ENCODE data around the gene TMEM163. TPM values are rescaled to one million over a fixed set of nuclear protein-coding genes. Genes with fewer than 3 reads are reported as not detected.

TMEM163 gene
- total and polyA plus RNA-seq, 2 of the 13 experiments (the other 11 are each of a cell fraction or from before 2014, with no cell fraction given), result 0.05 TPM; not detected in 1

DNA sequence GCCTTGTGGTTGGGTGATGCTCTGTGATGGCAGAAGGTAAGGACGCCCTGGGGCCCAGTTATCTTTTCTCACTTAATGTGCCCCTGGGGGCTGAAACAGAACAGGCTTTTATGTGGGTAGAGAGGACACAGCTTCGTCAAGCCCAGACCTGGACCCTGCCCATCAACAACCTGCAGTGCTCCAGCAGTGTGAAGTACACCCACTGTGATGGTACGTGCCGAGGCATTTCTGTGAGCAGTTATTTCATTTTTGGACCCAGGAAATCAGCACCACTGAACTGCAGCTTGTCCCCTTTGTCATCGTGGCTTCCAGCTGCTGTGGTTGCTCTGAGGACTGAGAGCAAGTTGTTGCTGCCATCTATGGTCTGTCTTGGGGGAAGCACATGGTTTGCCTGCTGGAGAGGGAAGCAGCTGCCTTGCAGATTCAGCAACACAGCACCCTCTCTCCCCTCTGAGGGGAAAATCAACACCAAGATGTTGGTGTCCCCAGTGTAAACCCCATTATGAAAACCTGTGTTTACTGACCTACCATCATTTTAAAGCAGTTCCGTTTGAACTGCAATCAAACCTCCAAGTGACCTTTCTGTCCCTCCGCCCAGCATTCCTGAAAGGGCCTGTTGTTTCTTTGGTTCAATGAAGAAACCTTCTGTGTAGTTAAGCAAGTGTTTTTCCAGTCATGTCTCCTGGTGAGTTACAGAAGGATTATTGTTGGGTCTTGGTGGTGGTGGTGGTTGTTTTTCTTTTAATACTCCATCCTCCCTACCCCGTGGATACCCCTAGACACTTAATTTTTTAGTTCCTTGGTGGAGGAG is 306.8 kb downstream of the TMEM163 start (continued):
- TF ChIP-seq, protein P1, sequence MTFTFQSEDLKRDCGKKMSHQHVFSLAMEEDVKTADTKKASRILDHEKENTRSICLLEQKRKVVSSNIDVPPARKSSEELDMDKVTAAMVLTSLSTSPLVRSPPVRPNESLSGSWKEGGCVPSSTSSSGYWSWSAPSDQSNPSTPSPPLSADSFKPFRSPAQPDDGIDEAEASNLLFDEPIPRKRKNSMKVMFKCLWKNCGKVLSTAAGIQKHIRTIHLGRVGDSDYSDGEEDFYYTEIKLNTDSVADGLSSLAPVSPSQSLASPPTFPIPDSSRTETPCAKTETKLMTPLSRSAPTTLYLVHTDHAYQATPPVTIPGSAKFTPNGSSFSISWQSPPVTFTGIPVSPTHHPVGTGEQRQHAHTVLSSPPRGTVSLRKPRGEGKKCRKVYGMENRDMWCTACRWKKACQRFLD (CRISPR knock-in tag; IDR thresholded peaks at IDR 0.05; ENCODE audit: borderline replicate concordance), result peak; percentile 60; the same call in 1 of the 2 replicates
- no peak for TF ChIP-seq TOE1 (CRISPR knock-in tag; IDR thresholded peaks at IDR 0.05)
- no peak for TF ChIP-seq ZNF138 (CRISPR knock-in tag; IDR thresholded peaks at IDR 0.05; ENCODE audit: low read depth)
- no peak for TF ChIP-seq SMAD3 (CRISPR knock-in tag; IDR thresholded peaks at IDR 0.05)
- TF ChIP-seq, protein P2, sequence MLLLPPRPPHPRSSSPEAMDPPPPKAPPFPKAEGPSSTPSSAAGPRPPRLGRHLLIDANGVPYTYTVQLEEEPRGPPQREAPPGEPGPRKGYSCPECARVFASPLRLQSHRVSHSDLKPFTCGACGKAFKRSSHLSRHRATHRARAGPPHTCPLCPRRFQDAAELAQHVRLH (CRISPR knock-in tag; IDR thresholded peaks at IDR 0.05; ENCODE audit: borderline replicate concordance, low read depth), result peak; percentile 82; the same call in 1 of the 2 replicates
- TF ChIP-seq SP4 (CRISPR knock-in tag; IDR thresholded peaks at IDR 0.05), result peak; percentile 58; the same call in 1 of the 2 replicates
- TF ChIP-seq TBL1XR1 (IDR thresholded peaks at IDR 0.05; ENCODE audit: borderline replicate concordance, low read length, partially characterized antibody), result peak; percentile 82
- peak; percentile 40; the same call in 1 of the 2 replicates for TF ChIP-seq ZIK1 (CRISPR knock-in tag; IDR thresholded peaks at IDR 0.05; ENCODE audit: borderline replicate concordance, low read depth)
- TF ChIP-seq SMYD3 (CRISPR knock-in tag; IDR thresholded peaks at IDR 0.05), result peak; percentile 95
- peak; percentile 37 for TF ChIP-seq ZBTB20 (CRISPR knock-in tag; IDR thresholded peaks at IDR 0.05; ENCODE audit: borderline replicate concordance, low read depth)
- TF ChIP-seq, protein P3, sequence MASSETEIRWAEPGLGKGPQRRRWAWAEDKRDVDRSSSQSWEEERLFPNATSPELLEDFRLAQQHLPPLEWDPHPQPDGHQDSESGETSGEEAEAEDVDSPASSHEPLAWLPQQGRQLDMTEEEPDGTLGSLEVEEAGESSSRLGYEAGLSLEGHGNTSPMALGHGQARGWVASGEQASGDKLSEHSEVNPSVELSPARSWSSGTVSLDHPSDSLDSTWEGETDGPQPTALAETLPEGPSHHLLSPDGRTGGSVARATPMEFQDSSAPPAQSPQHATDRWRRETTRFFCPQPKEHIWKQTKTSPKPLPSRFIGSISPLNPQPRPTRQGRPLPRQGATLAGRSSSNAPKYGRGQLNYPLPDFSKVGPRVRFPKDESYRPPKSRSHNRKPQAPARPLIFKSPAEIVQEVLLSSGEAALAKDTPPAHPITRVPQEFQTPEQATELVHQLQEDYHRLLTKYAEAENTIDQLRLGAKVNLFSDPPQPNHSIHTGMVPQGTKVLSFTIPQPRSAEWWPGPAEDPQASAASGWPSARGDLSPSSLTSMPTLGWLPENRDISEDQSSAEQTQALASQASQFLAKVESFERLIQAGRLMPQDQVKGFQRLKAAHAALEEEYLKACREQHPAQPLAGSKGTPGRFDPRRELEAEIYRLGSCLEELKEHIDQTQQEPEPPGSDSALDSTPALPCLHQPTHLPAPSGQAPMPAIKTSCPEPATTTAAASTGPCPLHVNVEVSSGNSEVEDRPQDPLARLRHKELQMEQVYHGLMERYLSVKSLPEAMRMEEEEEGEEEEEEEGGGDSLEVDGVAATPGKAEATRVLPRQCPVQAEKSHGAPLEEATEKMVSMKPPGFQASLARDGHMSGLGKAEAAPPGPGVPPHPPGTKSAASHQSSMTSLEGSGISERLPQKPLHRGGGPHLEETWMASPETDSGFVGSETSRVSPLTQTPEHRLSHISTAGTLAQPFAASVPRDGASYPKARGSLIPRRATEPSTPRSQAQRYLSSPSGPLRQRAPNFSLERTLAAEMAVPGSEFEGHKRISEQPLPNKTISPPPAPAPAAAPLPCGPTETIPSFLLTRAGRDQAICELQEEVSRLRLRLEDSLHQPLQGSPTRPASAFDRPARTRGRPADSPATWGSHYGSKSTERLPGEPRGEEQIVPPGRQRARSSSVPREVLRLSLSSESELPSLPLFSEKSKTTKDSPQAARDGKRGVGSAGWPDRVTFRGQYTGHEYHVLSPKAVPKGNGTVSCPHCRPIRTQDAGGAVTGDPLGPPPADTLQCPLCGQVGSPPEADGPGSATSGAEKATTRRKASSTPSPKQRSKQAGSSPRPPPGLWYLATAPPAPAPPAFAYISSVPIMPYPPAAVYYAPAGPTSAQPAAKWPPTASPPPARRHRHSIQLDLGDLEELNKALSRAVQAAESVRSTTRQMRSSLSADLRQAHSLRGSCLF (CRISPR knock-in tag; IDR thresholded peaks at IDR 0.05; ENCODE audit: borderline replicate concordance), result no peak
- TF ChIP-seq ATM (IDR thresholded peaks at IDR 0.05; ENCODE audit: borderline replicate concordance), result no peak
- TF ChIP-seq ZBTB8A (CRISPR knock-in tag; IDR thresholded peaks at IDR 0.05; ENCODE audit: borderline replicate concordance, low read depth), result peak; percentile 64; the same call in 1 of the 2 replicates
- peak; percentile 96 for TF ChIP-seq GFI1 (CRISPR knock-in tag; IDR thresholded peaks at IDR 0.05; ENCODE audit: borderline replicate concordance)
- peak; percentile 85; the same call in 1 of the 2 replicates for TF ChIP-seq ZNF790 (CRISPR knock-in tag; IDR thresholded peaks at IDR 0.05; ENCODE audit: borderline replicate concordance)
- TF ChIP-seq, protein P4, sequence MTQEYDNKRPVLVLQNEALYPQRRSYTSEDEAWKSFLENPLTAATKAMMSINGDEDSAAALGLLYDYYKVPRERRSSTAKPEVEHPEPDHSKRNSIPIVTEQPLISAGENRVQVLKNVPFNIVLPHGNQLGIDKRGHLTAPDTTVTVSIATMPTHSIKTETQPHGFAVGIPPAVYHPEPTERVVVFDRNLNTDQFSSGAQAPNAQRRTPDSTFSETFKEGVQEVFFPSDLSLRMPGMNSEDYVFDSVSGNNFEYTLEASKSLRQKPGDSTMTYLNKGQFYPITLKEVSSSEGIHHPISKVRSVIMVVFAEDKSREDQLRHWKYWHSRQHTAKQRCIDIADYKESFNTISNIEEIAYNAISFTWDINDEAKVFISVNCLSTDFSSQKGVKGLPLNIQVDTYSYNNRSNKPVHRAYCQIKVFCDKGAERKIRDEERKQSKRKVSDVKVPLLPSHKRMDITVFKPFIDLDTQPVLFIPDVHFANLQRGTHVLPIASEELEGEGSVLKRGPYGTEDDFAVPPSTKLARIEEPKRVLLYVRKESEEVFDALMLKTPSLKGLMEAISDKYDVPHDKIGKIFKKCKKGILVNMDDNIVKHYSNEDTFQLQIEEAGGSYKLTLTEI (CRISPR knock-in tag; conservative IDR thresholded peaks at IDR 0.05), result no peak
- peak; percentile 73 for TF ChIP-seq ZFX (CRISPR knock-in tag; IDR thresholded peaks at IDR 0.05; ENCODE audit: low read depth)
- TF ChIP-seq, protein P5, sequence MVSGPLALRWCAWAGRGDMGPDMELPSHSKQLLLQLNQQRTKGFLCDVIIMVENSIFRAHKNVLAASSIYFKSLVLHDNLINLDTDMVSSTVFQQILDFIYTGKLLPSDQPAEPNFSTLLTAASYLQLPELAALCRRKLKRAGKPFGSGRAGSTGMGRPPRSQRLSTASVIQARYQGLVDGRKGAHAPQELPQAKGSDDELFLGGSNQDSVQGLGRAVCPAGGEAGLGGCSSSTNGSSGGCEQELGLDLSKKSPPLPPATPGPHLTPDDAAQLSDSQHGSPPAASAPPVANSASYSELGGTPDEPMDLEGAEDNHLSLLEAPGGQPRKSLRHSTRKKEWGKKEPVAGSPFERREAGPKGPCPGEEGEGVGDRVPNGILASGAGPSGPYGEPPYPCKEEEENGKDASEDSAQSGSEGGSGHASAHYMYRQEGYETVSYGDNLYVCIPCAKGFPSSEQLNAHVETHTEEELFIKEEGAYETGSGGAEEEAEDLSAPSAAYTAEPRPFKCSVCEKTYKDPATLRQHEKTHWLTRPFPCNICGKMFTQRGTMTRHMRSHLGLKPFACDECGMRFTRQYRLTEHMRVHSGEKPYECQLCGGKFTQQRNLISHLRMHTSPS (CRISPR knock-in tag; IDR thresholded peaks at IDR 0.05; ENCODE audit: low read depth), result no peak; the same call in 1 of the 2 replicates

Measured in HepG2 (cell line).